GF-D8 (cell line): ENCODE measurements around the gene RGS3.

ENCODE experiments used
- DNase-seq: peaks from one replicate; lab custom pipeline; 2025; lab: John Stamatoyannopoulos, UW

RGS3 gene

GRCh38 chr9:113619491-113620376 lies 156.2 kb downstream of the RGS3 start:
- no peak for DNase-seq

- DNase-seq, result no peak
Measured at GRCh38 chr9:113620377-113621161, 157.0 kb downstream of the RGS3 start.

GRCh38 chr9:113621309-113621791 lies 157.8 kb downstream of the RGS3 start:
- DNase-seq, result no peak

- DNase-seq, result no peak
Measured at GRCh38 chr9:113621980-113622379, 158.5 kb downstream of the RGS3 start.

- DNase-seq, result no peak
Measured at GRCh38 chr9:113622600-113623400, 159.3 kb downstream of the RGS3 start.

GRCh38 chr9:113623851-113624485 lies 160.4 kb downstream of the RGS3 start:
- no peak for DNase-seq

- DNase-seq, result no peak
Measured at GRCh38 chr9:113624721-113625120, 161.2 kb downstream of the RGS3 start.

GRCh38 chr9:113625486-113625885 lies 162.0 kb downstream of the RGS3 start:
- DNase-seq, result no peak

- DNase-seq, result no peak
Measured at GRCh38 chr9:113626735-113627495, 163.4 kb downstream of the RGS3 start.

- DNase-seq, result no peak
Measured at GRCh38 chr9:113628621-113629020, 165.1 kb downstream of the RGS3 start.

GRCh38 chr9:113630386-113631136 lies 167.0 kb downstream of the RGS3 start:
- no peak for DNase-seq

- no peak for DNase-seq
Measured at GRCh38 chr9:113631137-113631765, 167.7 kb downstream of the RGS3 start.

GRCh38 chr9:113631871-113632665 lies 168.5 kb downstream of the RGS3 start:
- DNase-seq, result no peak

GRCh38 chr9:113632776-113633590 lies 169.5 kb downstream of the RGS3 start:
- DNase-seq, result no peak

- DNase-seq, result no peak
Measured at GRCh38 chr9:113633782-113634595, 170.5 kb downstream of the RGS3 start.

- DNase-seq, result no peak
Measured at GRCh38 chr9:113634596-113635515, 171.3 kb downstream of the RGS3 start.
